GM21360 (cell line): ENCODE data around the gene IFT122.

Source experiments
- ATAC-seq: cut with Tn5 transposase; IDR thresholded peaks from one replicate; pipeline ENCODE4 v1.9.1; 2021; ENCODE audit warnings: mild to moderate bottlenecking, moderate library complexity; ENCODE audit not compliant: unreplicated experiment

The IFT122 gene

DNA sequence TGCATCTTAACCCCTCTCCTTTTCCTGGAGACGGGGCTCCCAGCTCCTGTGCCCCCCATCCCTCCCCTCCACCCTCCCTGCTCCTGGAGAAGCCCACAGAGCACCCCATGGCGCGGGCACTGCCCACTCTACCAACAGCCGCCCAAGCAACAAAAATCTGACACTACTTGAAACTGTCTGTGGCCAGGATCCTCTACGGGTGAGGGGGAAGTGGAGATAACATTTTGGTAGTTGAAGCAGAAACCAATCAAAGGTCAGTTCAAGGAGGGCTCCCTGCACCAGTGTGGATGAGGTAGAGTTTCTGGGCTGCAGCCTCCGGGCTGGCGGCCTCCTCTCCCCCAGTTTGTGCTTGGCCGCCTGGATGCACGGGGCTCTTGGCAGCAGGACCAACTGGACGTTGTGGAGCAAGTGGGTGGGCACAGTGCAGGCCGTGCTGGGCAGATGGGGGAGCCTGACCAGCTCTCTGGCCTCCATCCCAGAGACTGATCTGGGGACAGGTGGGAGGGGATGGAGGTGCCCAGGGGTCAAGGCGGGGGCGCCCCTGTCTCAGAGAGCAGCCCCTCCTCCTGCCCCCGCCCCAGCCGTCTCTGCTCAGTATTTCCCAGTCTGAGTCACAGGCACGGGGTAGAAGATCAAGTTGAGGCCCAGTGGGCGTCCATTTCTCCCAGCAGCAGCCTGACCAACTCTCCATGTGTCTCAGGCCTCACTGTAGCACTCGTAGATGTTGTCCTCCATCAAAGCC, 115.8 kb downstream of the IFT122 start:
- ATAC-seq = no peak

DNA sequence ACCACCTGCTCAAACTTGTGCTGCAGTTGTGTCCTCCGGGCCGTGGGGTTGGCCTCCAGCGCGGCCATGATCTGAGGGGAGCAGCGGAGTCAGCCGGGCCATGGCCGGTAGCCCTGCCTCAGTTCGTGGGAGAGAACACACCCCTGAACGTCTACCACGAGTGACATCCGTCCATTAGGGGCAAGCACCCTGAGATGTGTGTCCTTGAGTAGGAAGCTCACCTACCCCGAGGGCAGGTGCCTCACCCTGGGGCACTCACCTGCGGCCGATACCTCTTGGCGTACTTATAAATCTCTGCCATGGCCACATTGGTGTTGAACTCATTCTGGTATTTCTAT, 116.3 kb downstream of the IFT122 start:
- ATAC-seq = no peak

DNA sequence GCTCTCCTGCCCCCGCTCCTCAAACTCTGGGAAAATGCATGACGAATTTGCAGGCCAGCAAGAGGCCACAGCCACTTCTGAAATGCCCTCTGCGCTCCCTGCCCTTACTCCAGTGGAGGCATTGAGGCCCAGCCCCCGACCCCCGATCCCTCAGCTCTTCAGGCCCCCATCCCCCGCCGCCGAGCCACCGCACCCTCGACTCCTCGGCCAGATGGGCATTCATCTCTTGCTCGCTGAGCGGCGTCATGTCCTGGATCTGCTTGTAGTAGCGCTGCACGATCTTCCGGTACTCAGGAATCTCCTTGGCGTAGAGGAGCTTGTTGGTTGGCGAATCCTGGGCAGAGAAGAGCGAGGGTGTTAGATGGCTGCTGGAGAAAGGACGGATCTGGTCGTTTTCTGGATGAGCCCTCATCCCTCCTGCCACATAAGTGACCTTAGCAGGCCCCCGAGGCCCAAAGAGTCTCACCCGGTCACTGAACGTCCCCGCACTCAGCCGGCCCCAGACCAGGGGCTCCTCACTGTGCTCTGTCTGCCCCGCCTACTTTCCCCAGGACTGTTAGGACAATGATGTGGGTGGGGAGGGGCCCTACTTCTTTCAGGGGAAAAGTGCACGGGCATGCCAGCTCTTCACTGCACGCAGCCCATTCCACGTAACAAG, 117.0 kb downstream of the IFT122 start:
- ATAC-seq = no peak

DNA sequence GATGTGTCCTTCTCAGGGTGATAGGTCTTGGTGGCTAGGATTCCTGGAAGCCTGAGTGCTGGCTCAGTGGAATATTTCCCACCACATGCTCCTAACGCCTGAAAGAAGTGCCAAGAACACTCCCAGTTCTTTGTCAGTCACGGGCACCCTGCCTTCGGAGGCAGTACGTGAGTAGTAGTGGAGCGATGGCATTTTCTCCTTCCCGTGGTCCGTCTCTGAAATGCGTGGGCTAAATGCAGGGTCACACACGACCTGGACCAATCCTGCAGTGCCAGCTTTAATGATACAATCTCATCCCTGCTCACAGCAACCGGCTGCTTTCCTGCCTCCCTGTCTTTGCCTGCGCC, 117.5 kb downstream of the IFT122 start:
- ATAC-seq = no peak

DNA sequence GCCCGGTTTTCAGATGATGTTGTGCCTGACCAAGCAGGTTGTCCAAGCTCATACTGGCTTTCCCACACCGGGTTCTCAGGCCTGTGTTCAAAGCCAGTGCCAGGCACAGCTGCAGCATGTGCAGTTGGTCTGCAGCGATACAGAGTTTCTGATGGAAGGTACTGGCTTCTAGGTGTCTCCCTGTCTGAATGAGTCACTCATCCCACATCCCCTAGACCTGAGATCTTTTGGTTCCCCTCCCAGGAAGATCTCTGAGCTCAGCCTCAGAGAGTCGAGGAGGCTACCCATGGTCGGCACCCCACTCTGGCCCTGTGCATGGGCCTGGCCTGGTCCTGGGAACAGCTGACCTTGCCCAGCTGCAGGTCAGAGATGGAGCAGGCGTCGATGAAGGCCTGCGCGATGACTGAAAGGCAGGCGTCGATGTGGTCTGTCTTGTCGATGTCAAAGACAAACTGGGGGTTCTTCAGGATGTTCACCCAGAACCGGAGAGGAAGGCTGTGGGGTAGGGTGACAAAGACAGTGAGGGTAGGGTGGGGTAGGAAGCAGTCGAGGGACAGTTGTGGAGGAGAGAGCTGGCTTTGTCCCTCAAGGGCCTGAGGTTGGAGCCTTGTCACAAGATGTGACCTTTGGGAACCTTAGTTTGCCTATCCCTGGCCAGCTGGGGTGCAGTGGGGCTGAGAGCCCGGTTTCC, 118.2 kb downstream of the IFT122 start:
- ATAC-seq = no peak

DNA sequence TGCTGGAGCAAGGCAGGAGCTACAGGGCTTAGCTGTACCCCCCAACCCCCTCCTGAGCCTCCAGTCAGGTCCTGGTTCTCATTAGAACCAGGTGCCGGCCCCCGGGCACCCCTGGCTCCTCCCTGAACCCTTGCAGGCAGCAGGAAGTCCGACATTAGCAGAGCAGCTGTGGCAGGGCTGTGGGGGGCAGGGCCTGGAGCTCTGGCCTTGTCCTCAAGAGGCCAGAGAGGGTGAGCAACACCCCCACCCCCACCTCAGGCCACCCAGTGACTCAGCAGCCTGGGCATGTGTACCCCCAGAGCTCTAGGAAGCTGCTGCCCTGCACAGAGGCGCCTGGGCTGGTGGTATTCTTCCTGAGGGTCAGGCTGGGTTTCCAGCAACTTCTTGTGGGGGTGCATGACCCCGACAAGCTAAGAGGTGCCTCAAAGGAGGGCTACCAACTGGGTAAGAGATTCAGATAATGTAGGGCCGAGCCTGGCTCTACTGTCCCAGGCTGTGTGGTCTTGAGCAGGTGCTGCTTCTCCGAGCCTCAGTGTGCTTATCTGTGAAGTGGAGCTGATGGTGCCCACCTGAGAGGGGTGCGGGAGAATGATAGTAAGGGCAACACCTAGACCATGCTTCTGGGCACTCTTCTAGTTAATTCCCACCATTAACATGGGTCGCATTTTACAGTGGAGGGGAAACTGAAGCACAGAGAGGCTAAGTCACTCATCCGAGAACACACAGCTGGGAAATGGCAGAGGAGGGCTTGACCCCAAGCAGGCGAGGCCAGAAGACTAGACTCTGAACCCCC, 118.9 kb downstream of the IFT122 start:
- ATAC-seq = no peak

DNA sequence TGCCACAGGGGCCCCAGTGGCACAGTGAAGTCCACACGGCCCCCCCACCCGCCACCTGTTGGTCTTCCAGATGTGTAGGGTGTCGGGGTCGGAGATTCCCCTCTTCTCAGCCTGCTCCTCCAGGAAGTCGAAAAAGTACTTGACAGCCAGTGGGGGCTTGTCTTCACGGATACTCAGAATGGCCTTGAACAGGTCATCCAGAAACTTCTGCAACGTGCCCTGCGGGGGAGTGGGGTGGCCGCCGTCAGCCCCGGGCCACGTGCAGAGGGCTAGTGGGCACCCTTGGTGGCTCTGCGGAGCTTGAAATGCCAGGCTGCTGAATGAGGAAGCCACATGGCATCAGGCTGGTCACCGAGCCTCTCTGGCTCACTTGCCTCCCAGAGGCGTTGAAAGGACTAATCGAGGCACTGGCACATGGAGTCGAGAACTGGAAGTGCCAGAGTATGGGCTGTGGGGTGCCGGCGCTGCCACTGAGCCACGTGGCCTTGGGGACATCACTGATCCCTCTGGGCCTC, 119.6 kb downstream of the IFT122 start:
- ATAC-seq = no peak

DNA sequence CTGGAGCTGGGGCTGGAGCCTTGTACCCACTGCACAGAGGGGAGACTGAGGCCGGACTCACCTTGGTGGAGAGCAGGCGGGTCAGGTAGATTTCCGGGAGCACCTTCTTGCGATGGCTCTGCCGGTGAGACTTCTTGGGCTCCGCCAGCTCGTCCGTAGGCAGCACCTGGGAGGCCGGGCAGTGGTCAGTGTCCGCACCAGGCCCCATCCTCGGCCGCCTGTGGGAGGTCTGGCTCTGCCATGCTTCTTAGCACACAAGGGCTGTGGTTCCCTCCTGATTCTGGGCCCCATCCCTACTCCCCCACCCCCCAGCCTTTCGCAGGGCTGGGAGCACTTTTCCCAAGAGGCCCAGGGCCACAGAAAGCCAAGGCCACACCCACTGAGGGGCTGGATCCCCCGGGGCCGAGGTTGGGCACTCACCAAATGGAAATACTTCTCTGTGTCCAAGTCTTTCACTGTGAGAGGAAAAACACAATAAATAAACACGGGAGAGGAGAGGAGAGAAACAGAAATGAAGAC, 120.3 kb downstream of the IFT122 start:
- no peak for ATAC-seq

DNA sequence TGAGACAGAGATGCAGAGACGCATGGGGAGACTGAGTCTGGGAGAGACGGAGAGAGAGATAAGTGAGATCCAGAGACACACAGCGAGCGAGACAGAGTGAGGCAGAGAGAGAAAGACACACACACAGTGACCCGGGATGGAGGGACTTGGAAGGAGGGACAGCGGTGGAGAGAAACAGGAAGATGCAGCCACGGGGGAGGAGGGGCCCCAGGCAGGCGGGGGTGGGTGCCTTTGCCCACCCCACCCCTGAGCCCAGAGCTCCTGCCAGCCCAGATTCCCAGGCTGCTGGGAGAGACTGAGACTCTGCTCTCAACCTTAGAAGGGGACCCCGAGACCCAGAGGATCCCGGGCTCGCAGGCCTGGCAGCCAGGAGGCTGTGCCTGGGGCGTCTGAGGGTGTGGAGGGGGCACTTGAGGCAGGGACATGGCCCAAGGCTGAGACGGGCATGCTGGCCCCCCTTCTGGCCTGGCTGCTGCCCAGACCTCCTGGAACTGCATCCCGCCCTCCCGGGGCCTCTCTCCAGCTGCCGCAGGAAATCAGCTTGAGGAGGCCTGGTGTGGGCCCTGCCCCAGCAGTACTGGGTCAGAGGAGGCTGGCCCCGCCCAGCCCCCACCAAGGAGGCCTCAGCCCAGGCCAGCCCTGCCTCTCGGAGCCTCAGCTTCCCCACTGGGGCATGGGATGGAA, 121.0 kb downstream of the IFT122 start:
- no peak for ATAC-seq

DNA sequence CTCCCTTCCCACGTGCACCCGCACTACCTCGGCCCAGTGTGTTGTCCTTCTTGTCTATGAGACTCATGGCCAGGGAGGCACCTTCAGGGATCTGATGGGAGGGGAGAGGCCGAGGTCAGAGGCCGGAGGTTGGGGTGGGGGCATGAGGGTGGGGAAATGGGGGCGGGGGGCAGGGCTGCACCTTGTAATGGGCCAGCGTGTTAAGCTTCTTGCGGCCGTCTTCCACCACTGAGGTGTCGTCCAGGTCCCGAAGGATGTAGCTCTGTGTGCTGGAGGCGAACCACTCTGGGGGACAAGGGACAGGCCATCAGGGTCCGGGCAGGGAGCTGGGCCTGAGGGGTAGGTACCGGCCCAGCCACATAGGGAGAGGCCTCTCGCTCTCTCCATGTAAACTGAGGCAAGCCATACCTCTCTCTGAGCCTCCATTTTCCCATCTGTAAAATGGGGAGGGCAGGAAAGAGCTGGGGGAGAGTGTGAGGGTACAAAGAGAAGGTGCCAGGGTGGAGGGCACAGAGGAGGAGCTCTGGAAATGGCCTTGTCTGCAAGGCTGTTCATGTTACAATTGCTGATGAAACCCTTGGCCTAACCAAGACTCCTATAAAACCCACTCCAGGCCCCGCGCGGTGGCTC, 121.7 kb downstream of the IFT122 start:
- no peak for ATAC-seq

DNA sequence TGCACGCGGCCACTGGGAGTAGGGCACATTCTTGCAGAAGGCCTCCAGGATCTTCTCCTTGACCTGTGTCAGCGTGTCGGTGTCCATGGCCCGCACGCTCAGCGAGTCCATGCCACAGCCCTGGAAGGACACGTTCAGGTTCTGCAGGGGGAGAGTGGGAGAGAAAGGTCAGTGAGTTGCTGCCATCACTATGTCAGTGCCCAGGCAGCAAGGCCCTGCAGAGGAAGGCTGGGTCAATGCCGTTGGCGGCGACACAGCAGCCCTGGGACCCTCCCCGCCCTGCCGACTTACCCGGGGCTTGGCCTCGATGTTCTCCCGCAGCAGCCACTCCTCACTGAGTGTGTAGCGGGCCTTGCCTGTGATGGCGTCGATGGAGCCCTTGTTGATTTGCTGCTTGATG, 122.8 kb downstream of the IFT122 start:
- ATAC-seq = no peak

DNA sequence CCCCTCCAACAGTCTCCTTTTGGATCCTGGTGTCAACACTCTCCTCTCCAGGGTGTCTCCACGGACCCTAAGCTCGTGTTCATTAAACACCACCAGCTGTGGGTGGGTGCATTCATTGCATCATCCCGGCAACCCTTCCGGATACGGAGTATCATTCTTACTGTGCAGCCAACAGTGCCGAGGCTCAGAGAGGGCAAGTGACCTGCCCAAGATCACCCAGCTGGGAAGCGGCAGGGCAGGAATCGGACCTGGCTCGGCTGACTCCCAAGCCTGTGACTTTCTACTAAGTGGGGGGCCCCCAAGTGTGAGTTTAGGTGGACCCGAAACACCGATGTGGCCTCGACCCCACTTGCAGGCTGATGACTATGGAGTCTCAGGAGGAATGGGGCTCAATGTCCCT, 123.3 kb downstream of the IFT122 start:
- no peak for ATAC-seq

DNA sequence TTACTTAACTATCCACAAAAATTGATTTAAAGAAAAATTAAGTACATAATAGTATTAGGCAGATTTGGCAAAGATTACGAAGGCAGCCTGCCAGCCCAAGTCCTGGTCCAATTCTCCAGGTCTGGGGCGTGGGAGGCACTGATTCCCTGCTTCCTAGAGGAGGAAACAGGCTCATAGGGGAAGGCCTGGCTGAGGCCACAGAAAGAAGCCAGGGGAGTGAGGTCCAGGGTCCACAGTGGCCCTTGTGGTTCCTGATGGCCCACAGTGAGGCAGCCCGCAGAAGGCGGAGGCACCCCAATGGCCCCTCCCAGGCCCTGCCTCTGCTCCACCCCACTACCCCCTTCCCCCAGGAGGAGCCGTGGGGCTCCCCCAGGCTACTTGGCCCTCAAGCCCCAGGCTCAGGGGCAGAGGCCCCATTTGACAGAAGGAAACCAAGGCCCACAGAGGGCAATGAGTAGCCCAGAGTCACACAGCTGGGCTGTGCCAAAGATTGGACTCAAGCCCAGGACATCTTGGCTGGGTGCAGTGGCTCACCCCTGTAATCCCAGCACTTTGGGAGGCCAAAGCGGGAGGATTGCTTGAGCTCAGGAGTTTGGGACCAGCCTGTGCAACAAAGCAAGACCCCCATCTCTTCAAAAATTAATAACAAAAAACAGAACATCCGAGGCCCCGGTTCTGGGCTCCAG, 124.0 kb downstream of the IFT122 start:
- ATAC-seq = no peak

DNA sequence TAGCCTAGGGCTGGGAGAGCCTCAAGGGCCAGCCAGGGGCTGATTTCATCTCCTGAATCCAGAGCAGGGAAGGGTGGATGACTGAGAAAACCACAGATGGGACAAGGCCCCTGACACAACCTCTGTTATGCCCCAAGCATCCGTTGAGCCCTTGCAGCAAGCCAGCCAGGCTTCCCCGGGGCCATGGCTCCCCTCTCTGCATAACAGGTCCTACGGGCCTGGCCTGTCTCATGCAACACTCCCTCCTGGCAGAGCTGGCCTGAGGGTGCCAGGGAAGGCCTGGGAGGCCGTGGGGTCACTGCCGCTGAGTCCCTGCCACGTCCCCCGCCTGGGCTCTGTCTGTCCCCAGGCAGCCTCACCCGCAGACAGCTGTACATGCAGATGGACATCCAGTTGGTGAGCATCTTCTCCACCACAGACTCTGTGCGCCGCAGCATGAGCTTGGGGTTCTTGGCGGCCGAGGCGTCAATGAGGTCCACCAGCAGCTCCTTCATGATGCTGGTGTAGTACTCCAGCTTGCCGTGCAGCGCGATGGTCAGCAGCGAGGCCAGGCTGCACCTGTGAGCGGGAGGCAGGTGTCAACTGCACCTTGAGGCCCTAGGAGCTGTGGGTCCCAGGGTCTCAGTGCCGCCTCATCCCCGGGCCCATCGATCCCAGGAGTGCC, 125.1 kb downstream of the IFT122 start:
- no peak for ATAC-seq

DNA sequence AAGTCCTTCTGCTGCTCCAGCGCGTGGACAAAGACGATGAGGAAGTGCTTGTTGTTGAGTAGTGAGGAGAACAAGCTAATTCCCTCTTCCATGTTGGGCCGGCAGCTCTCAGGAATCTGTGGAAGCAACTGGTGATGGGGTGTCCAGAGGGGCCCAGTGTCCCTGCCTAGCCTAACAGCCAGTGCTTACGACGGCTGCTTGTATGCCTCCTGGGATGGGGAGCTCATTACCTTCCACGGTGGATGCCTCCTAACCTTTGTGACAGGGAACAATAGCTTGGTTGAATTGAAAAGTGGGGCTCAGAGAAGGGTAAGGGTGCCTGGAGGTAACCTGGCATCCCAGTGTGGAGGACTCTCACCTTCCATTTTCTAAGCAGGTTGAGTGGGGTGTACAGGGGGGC, 125.9 kb downstream of the IFT122 start:
- ATAC-seq = no peak

DNA sequence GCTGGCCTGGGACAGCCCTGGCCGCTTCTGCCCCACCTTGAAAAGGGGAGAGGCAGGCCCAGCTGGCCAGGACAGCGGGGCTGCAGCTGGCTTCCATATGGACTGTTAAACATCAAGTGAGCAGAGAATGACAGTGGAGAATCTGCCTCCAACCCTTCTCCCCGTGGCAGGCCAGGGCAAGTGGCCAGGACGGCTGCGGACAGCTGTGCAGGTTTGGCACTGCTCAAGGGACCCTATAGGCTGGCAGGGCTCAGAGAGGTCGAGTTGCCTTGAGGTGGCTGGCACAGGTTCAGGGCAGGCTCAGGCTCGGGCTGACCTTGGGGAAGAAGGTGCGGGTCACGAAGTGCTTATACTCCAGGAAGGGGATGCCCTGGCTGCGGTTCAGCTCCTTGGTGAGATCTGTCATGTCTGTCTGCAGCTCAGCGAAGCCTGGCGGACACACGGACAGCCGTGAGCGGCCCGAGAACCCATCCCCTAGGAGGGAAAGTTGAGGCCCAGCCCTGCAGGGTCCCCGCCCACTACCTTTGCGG, 127.2 kb downstream of the IFT122 start:
- no peak for ATAC-seq

DNA sequence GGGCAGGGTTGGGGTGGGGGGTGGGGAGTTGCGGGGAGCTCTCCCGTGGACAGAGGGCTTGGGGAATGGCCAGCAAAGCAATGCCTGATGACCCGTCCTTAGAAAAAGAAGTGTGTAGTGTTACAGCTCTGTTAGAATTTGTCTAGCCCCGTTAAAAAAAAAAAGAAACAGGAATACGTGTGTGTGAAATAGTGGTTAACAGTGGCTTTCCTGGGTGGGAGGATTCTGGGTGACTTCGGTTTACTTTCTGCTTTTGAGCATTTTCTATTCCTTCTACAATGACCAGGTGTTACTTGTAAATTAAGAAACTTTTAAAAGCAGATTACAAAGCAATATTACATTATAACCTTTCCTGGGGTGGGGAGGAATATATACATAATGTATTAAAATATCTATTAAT, 127.9 kb downstream of the IFT122 start:
- ATAC-seq = no peak

DNA sequence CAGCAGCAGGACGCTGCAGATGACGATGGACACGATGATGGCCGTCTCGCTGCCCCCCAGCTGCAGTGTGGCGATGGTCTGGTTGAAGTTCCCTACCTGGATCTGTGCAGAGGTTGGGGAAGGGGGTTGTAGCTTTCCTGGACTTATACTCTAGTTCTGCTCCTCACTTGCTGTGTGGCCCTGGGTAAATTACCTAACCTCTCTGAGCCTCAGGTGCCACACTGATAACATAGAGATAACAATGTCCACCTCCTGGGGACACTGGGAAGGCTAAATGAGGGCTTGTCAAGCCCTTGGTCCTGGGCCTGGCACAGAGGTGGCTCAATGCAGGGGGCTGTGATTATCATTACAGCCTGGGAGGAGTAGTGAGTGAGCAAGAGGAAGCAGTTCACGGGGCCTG, 129.8 kb downstream of the IFT122 start:
- ATAC-seq = no peak
